B cell (primary cell): ENCODE data around the gene CASP14. TPM values are rescaled to one million over a fixed set of nuclear protein-coding genes. Genes with fewer than 3 reads are reported as not detected.

ENCODE experiments used
- ATAC-seq: fragments of 200-7000 bp; cut with Tn5 transposase; one replicate; pipeline ENCODE4 v1.10.0; 2021; ENCODE audit warnings: low read depth, mild to moderate bottlenecking, moderate number of reproducible peaks, moderate library complexity
- CTCF ChIA-PET: fragments of 350-600 bp; sonication (Branson Sonifier 250); formaldehyde crosslinking; loops from one replicate; lab custom pipeline; 2021; ENCODE audit warnings: antibody characterized with exemption, inconsistent platforms; lab: Charles Lee
- POLR2A ChIA-PET: fragments of 350-600 bp; sonication (Branson Sonifier 250); formaldehyde crosslinking; loops from one replicate; lab custom pipeline; 2021; ENCODE audit warnings: antibody characterized with exemption; lab: Charles Lee
- DNase-seq: peaks from one replicate; pipeline ENCODE4 v3.0.0; 2013
- H2AFZ ChIP-seq: 2 replicates; pipeline ENCODE4 v1.6.1; 2012; ENCODE audit warnings: mild to moderate bottlenecking, low read depth, low read length; ENCODE audit not compliant: insufficient read depth, poor library complexity, severe bottlenecking
- H3K27ac ChIP-seq, 2 donors: 1 replicate in 1 of 2; 2 replicates in 1 of 2; pipeline ENCODE4 v1.5.1; 2012 to 2013; ENCODE audit warnings: low read length in 2 of 2, mild to moderate bottlenecking in 2 of 2, moderate library complexity in 1 of 2
- H3K27me3 ChIP-seq, 4 experiments: fragments of 200-600 bp in 1 of 4; sonication (generic) in 1 of 4; replicated peaks in 1 of 4; 1 replicate in 2 of 4; 2 replicates in 2 of 4; pipeline versions ENCODE4 v1.6.1 to v1.7.0; 2013 to 2016; ENCODE audit warnings: low read length in 3 of 4, mild to moderate bottlenecking in 2 of 4, mixed read lengths in 1 of 4, moderate library complexity in 1 of 4; ENCODE audit not compliant: insufficient read depth in 4 of 4, control insufficient read depth in 3 of 4; ENCODE audit errors: control extremely low read depth in 1 of 4
- H3K36me3 ChIP-seq, 2 experiments: replicated peaks in 1 of 2; 1 replicate in 1 of 2; 2 replicates in 1 of 2; pipeline versions ENCODE4 v1.6.1 to v1.7.1; 2013; ENCODE audit warnings: low read length in 1 of 2; ENCODE audit not compliant: insufficient read depth in 2 of 2, control insufficient read depth in 1 of 2; ENCODE audit errors: control extremely low read depth in 1 of 2, extremely low read depth in 1 of 2
- H3K4me1 ChIP-seq, 2 donors: fragments of 200-600 bp in 1 of 2; sonication (generic) in 1 of 2; 1 replicate in 1 of 2; 2 replicates in 1 of 2; pipeline versions ENCODE4 v1.5.1 to v1.6.1; 2013 to 2017; ENCODE audit warnings: low read length in 2 of 2; ENCODE audit not compliant: control insufficient read depth in 2 of 2, insufficient read depth in 2 of 2
- H3K4me2 ChIP-seq: replicated peaks from 2 replicates; pipeline ENCODE3; 2012; ENCODE audit warnings: mild to moderate bottlenecking, low read depth, low read length; ENCODE audit not compliant: poor library complexity, severe bottlenecking
- H3K4me3 ChIP-seq, 5 experiments: fragments of 200-600 bp in 1 of 5; sonication (generic) in 1 of 5; 1 replicate in 3 of 5; 2 replicates in 2 of 5; pipeline versions ENCODE4 v1.5.1 to v1.7.0; 2011 to 2016; ENCODE audit warnings: low read length in 4 of 5, mild to moderate bottlenecking in 4 of 5, low read depth in 2 of 5, control low read depth in 1 of 5, moderate library complexity in 1 of 5; ENCODE audit not compliant: insufficient read depth in 1 of 5; ENCODE audit errors: control extremely low read depth in 1 of 5, extremely low read depth in 1 of 5
- H3K79me2 ChIP-seq: fragments of 200-600 bp; sonication (generic); one replicate; pipeline ENCODE4 v1.6.0; 2016; ENCODE audit warnings: low read length; ENCODE audit not compliant: control insufficient read depth, insufficient read depth
- H3K9ac ChIP-seq: fragments of 200-600 bp; sonication (generic); 2 replicates; pipeline ENCODE4 v1.6.1; 2017; ENCODE audit warnings: mild to moderate bottlenecking, low read length, moderate library complexity
- H3K9me3 ChIP-seq, 3 donors: one replicate each; pipeline versions ENCODE4 v1.6.1 to v1.7.1; 2013; ENCODE audit warnings: low read length in 2 of 3; ENCODE audit not compliant: control insufficient read depth in 2 of 3, insufficient read depth in 1 of 3; ENCODE audit errors: control extremely low read depth in 1 of 3
- H4K20me1 ChIP-seq: 2 replicates; pipeline ENCODE4 v1.6.0; 2012; ENCODE audit warnings: mild to moderate bottlenecking, low read length; ENCODE audit not compliant: insufficient read depth, control insufficient read depth, poor library complexity, severe bottlenecking
- H3K27ac Mint-ChIP-seq: one replicate; pipeline ENCODE4 v1.8.0; 2021; ENCODE audit warnings: mixed read lengths
- H3K27me3 Mint-ChIP-seq: one replicate; pipeline ENCODE4 v1.8.0; 2021; ENCODE audit warnings: mixed read lengths
- H3K4me1 Mint-ChIP-seq: one replicate; pipeline ENCODE4 v1.8.0; 2021; ENCODE audit warnings: mixed read lengths
- H3K4me3 Mint-ChIP-seq: one replicate; pipeline ENCODE4 v1.8.0; 2021; ENCODE audit warnings: mixed read lengths
- H3K9me3 Mint-ChIP-seq: one replicate; pipeline ENCODE4 v1.8.0; 2022; ENCODE audit warnings: mixed read lengths; ENCODE audit not compliant: insufficient read depth
- EZH2 ChIP-seq: IDR thresholded peaks from 2 replicates; pipeline ENCODE4 v1.6.1; 2012; ENCODE audit warnings: borderline replicate concordance, low read depth, mild to moderate bottlenecking, moderate library complexity, low read length; ENCODE audit not compliant: insufficient read depth, poor library complexity, severe bottlenecking
- WGBS: methylation state at CpG from one replicate; pipeline ENCODE4 v1.1.5; 2013; ENCODE audit warnings: missing lambda C conversion rate; ENCODE audit not compliant: insufficient coverage; 5-methylcytosine and 5-hydroxymethylcytosine counted together
- intact Hi-C: fragments of 100-400 bp; cut with micrococcal nuclease; formaldehyde crosslinking; loops from one replicate; pipeline ENCODE4 v1.10.0; 2022
- polyA plus RNA-seq: library from polyadenylated mRNA; depleted of rRNA; stranded (reverse); fragments of >200 nt; gene quantifications from 2 replicates; pipeline ENCODE4 v1.2.3, GENCODE V29; 2012
- total RNA-seq, 2 donors: library from RNA; stranded (reverse); fragments of 120-200 nt in 1 of 2; gene quantifications; 1 replicate in 1 of 2; 2 replicates in 1 of 2; pipeline versions ENCODE4 v1.2.3 to v1.2.4, GENCODE V29; 2013 to 2022
- TF ChIP-seq, protein P1 (sequence below): fragments of 200-600 bp; IDR thresholded peaks from one replicate; pipeline ENCODE4 v1.8.0; 2022; ENCODE audit warnings: antibody characterized with exemption, mild to moderate bottlenecking

The CASP14 gene
- total and polyA plus RNA-seq, 2 donors (not counting 1 experiment from before 2014, with no cell fraction given), result not detected

DNA sequence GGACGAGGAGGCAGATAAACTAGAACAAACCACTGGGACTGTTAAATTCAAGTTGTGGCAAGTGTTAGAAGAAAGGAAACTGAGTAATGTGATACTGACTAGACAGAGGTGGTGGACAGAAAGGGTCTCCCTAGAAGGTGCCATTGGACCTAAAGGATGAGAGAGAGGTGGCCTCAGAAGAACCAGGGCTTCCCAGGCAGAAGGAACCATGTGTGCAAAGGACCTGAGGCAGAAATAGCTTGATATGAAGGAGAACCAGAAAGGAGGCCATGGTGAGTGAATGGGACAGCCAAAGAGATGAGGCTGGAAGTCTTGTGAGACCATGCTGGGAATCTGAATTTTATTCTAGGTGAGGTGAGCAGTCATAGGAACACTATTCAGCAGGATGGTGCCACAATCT is 55.1 kb downstream of the CASP14 start:
- no peak overlapping the region for H3K4me2 ChIP-seq
- no peak overlapping the region for H3K4me3 Mint-ChIP-seq
- no peaks in the 10 kb centered on the region for H3K79me2 ChIP-seq
- no peak for TF ChIP-seq EZH2
- TF ChIP-seq, protein P1, sequence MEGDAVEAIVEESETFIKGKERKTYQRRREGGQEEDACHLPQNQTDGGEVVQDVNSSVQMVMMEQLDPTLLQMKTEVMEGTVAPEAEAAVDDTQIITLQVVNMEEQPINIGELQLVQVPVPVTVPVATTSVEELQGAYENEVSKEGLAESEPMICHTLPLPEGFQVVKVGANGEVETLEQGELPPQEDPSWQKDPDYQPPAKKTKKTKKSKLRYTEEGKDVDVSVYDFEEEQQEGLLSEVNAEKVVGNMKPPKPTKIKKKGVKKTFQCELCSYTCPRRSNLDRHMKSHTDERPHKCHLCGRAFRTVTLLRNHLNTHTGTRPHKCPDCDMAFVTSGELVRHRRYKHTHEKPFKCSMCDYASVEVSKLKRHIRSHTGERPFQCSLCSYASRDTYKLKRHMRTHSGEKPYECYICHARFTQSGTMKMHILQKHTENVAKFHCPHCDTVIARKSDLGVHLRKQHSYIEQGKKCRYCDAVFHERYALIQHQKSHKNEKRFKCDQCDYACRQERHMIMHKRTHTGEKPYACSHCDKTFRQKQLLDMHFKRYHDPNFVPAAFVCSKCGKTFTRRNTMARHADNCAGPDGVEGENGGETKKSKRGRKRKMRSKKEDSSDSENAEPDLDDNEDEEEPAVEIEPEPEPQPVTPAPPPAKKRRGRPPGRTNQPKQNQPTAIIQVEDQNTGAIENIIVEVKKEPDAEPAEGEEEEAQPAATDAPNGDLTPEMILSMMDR, result no peak
- ChIA-PET CTCF (interaction anchor here (0.6 kb wide), 1 partner anchor 13 kb away, joined by 4 read pairs; no protein-coding TSS in a partner anchor), POLR2A (no interaction called here)
- H3K27ac Mint-ChIP-seq, result no peak overlapping the region
- H2AFZ ChIP-seq, result no peak overlapping the region
- H3K36me3 ChIP-seq, result no peaks in the 10 kb centered on the region
- no peak overlapping the region for H3K27ac ChIP-seq
- H3K27me3 Mint-ChIP-seq, result peaks cover 44% of the 10 kb centered on the region
- peaks cover 4 to 41% (median 13%) of the 10 kb centered on the region in 3 donors for H3K9me3 ChIP-seq
- peaks cover 13% of the 10 kb centered on the region for H3K4me1 Mint-ChIP-seq
- DNase-seq, result no peak
- H3K4me3 ChIP-seq, result no peak overlapping the region
- intact Hi-C loops, result no loop called here
- ATAC-seq, result no peak
- no CpG with 5 or more reads among the region's 1 CpG for WGBS
- H3K9me3 Mint-ChIP-seq, result peaks cover 10% of the 10 kb centered on the region
- H3K9ac ChIP-seq, result no peak overlapping the region
- H3K27me3 ChIP-seq, result peaks cover 0 to 43% (median 20%) of the 10 kb centered on the region in 4 experiments
- H3K4me1 ChIP-seq, result peaks cover 13% of the 10 kb centered on the region in 2 donors
- no peaks in the 10 kb centered on the region for H4K20me1 ChIP-seq

- Mint-ChIP-seq H3K4me1 (peaks cover 13% of the 10 kb centered on the region), H3K27ac (no peak overlapping the region), H3K4me3 (no peak overlapping the region), H3K9me3 (peaks cover 10% of the 10 kb centered on the region), H3K27me3 (peaks cover 44% of the 10 kb centered on the region)
- H3K36me3 ChIP-seq, result no peaks in the 10 kb centered on the region
- POLR2A ChIA-PET, result no interaction called here
- H4K20me1 ChIP-seq, result no peaks in the 10 kb centered on the region
- TF ChIP-seq, protein P1, result no peak
- TF ChIP-seq EZH2, result no peak
- peaks cover 13% of the 10 kb centered on the region in 2 donors for H3K4me1 ChIP-seq
- DNase-seq (no peak), ATAC-seq (no peak)
- no peak overlapping the region for H3K27ac ChIP-seq
- intact Hi-C loops, result no loop called here
- H2AFZ ChIP-seq, result no peak overlapping the region
- no peak overlapping the region for H3K9ac ChIP-seq
- H3K27me3 ChIP-seq, result peaks cover 0 to 43% (median 20%) of the 10 kb centered on the region in 4 experiments
- no peak overlapping the region for H3K4me2 ChIP-seq
- peaks cover 4 to 41% (median 13%) of the 10 kb centered on the region in 3 donors for H3K9me3 ChIP-seq
- WGBS, result 96% methylated on average over 3 of the region's 3 CpGs
- CTCF ChIA-PET, result no interaction called here
- no peak overlapping the region for H3K4me3 ChIP-seq
- no peaks in the 10 kb centered on the region for H3K79me2 ChIP-seq
Measured at GRCh38 chr19:15105044-15105443, 55.8 kb downstream of the CASP14 start.
